Activated CD4-positive, alpha-beta T cell treated with anti-CD3 and anti-CD28 coated beads for 24 hours (primary cell): Measurements from ENCODE around the gene FOLR2.
"Not testable (repeated sequence)": the region's sequence is repeated elsewhere in the genome, so short reads cannot be mapped to it uniquely, and the experiment has no call there.

Source experiments
- DNase-seq, 2 donors: peaks; one replicate each; pipeline ENCODE4 v3.0.0-alpha.2; 2020; ENCODE audit warnings: low read depth in 2 of 2

FOLR2 gene

DNA sequence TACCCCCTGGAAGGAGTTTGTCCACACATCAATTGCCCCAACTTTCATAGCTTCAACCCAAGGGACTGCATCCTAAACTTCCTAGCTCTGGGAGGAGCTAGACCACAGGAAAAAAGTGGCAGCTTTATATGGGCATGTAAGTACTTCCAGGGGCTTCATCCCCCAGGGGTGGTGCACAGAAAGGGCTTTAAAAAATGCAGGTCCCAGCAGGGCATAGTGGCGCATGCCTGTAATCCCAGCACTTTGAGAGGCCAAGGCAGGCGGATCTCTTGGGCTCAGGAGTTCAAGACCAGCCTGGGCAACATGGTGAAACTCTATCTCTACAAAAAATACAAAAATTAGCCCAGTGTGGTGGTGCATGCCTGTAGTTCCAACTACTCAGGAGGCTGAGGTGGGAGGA lies 9.8 kb upstream of the FOLR2 start:
- not testable (repeated sequence) for DNase-seq

DNA sequence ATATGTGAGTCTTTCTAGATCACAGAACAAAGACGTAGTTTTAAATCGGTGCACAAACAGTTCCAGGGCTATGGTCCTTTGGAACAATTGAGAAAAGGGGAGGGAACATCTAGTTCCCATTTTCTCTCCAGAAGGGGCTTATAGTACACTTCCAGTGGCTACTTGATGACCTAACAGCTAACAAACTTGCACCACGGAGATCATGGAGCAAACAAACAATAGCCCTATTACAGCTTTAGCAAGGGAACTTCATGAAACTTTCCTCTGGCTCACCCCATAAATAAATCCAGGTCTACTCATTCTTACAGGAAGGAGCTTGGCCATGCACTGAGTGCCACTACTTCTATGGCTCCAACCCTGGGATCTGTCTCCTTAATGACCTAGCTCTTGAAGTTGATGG lies 8.3 kb upstream of the FOLR2 start:
- no peak for DNase-seq

DNA sequence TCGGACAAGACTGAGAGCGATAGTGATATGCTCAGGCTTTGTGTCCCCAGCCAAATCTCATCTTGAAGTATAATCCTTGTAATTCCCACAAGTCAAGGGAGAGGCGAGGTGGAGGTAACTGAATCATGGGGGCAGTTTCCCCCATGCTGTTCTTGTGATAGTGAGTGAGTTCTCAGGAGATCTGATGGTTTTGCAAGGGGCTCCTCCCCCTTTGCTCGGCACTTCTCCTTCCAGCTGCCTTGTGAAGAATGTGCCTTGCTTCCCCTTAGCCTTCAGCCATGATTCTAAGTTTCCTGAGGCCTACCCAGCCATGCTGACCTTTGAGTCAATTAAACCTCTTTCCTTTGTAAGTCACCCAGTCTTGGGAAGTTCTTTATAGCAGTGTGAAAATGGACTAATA lies 7.5 kb upstream of the FOLR2 start:
- no peak for DNase-seq

DNA sequence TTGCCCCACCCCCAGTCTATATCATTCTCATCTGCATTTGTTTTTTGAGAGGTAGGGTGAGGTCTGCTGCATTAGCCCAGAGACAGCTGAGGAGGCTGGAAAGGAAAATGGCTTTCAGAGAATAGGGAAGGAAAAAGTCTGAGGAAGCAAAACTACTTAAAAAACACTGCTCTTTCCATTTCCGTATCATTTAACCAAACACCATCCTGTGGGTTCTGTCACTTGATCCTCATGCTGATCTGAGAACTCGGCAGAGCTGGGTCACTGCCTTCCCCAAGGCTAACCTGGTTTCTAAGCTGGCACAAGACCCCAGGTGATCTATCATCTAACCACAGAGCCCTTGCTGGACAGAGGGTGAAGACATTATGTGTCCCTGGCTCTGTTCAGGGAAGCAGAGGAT lies 1.2 kb downstream of the FOLR2 start:
- no peak for DNase-seq

DNA sequence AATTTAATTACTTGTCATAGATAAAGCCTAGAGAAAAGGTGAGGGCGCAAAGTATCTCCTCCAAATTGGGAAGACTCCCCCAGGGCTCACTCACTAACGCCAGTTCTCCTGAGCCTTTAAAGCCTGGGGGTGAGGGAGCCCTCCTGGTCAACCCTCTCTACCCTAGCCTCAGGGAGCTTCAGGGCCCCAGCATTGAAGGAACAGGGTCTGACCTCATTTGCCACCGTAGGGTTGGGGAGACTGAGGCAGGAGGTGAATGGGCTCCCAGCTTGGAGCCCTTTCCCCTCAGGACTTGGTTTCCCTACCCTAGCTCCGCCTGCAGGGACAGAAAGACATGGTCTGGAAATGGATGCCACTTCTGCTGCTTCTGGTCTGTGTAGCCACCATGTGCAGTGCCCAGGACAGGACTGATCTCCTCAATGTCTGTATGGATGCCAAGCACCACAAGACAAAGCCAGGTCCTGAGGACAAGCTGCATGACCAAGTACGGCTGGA lies 1.7 kb downstream of the FOLR2 start:
- DNase-seq = no peak

DNA sequence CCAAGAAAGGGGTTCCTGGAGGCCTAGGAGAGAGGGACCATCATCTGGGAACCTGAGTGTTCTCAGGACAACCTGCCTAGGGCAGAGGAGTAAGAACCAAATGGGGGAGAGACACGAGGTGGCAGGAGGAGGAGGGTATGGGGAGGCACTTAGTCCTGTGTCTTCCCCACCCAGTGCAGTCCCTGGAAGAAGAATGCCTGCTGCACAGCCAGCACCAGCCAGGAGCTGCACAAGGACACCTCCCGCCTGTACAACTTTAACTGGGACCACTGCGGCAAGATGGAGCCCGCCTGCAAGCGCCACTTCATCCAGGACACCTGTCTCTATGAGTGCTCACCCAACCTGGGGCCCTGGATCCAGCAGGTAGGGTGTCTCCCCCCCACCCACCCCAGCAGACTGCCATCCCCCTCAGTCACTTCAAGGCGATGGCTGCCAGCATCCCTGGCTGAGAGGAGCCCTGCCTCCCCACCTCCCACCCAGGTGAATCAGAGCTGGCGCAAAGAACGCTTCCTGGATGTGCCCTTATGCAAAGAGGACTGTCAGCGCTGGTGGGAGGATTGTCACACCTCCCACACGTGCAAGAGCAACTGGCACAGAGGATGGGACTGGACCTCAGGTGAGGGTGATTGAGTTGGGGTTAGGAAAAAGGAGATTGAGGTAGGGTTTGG lies 4.2 kb downstream of the FOLR2 start:
- DNase-seq = no peak

DNA sequence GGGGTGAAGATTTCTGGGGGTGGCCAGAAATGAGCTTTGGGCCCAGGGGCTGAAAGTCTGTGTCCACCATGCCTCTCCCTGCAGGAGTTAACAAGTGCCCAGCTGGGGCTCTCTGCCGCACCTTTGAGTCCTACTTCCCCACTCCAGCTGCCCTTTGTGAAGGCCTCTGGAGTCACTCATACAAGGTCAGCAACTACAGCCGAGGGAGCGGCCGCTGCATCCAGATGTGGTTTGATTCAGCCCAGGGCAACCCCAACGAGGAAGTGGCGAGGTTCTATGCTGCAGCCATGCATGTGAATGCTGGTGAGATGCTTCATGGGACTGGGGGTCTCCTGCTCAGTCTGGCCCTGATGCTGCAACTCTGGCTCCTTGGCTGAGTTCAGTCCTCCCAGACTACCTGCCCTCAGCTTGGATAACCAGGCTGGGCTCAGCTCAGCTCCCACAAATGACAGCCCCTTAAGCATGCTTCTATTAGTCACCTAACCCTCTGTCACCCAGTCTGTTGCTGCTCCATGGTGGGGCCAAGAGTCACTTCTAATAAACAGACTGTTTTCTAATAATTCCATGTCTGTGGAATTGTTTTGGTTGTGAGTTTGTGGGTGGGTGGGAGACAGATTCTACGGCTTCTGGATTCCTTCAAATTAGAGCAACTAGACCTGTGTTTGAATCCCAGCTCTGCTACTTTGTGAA lies 4.9 kb downstream of the FOLR2 start:
- no peak for DNase-seq

DNA sequence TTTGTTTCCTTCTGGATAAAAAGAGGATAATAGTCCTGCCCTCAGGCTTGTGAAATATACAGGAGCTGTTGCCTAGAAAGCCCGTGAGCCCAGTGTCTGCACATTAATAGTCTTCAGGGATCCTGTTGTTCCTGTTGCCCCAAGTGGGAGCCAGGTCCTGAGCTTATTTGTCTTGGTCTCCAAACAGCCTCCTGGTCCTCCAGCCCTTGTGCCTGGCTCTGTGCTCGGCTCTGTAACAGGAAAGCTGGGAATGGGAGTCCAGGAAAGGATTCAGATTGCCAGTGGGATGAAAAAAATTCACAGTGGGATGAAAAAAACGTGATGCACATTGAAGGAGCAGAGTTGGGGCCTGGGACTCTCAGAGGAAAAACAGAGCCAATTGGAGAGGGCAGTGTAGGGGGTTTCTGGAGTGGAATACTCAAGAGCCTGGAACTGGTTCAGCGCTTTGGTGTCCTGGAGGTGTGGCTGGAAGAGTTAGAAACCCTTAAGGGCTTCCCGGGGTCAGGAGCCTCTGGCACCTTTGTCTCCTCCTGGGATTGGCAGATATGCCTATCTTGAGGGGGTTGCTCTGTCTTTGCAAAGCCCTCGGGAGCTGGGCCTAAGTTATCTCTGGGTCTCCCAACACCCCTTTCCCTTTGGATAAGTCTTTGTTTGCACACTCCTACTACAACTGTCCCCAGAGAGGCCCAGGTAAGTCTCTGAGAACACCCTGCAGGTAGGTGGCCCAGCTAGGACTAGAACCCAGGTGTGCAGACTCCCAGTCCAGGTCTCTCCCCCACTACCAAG lies 5.7 kb downstream of the FOLR2 start:
- DNase-seq = no peak

DNA sequence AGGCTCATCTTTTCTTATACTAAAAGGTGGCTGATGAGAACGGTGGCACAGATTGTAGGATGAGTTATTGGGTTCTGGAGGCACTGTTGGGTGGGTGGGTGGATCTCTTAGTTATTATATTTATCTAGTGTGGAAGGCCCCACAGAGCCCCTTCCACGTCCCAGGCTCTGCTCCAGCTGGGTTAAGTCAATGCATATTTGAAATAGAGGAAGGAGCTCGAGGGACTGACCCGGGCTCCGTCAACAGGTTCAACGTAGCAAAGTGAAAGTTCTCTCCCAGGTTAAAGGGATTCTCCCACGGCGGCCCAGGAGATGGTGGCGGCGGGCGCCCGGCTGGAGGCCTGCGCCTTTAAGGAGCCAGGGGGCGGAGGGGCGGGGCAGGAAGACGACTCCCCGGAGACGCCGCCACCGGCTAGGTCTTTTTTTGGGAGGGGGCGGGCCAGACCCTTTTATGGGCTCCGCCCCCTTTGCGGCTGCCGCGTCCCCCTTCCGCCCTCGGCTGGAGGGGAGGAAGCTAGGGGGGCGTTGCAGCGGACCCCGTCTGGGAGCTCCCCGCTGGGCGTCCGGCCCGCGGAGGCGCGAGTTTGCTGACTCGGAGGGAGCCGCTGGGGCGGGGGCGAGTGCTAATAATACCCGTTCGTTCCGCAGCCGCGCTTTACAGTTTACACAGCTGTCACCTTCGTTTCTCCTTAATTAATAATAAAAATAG lies 6.5 kb downstream of the FOLR2 start:
- DNase-seq = peak; percentile 91 to 92

DNA sequence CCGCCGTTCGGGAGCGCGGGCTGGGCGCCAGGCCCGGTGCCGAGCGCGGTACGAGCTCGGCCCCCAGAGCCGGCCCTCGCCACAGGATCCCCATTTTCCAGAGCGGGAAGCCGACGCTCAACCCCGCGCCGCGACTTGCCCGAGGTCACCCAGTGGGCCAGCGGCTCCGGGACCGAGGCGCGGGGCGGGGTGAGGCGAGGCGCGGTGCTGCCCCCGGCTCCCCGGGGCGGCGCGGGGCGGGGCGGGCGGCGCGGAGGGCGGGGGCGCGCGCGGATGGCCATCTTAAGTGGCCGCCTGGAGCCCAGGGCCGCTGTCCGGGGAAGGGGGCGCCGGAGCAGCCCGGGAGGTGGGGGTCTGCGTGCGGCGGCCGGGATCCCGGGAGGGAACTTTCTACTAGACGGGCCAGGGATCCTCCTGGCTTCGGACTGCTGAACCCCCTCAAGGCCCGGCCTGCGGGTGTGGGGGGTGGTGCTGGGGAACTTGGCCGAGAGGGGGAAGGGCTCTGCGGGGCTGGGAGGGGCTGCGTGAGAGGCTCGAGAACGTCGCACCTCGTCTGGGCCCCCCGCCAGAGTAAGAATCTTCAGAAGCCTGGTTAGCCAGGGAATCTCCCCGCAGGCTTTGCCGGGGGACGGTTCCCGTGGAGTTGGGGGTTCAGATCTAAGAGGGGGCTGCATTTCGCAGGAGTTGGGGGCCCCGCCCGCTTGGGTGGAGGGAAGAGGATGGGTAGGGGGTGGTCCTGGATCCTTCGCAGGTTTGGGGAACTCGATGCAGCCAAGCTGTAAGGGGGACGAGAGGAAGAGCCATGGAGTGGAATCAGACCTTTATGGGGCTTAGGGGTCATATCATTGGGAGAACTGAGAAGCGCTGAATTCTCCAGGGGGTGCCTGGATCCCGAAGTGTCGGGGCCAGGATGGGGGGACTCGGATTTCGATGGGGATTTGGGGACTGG lies 7.3 kb downstream of the FOLR2 start:
- peak in 1 of 2 donors; percentile 50 for DNase-seq

DNA sequence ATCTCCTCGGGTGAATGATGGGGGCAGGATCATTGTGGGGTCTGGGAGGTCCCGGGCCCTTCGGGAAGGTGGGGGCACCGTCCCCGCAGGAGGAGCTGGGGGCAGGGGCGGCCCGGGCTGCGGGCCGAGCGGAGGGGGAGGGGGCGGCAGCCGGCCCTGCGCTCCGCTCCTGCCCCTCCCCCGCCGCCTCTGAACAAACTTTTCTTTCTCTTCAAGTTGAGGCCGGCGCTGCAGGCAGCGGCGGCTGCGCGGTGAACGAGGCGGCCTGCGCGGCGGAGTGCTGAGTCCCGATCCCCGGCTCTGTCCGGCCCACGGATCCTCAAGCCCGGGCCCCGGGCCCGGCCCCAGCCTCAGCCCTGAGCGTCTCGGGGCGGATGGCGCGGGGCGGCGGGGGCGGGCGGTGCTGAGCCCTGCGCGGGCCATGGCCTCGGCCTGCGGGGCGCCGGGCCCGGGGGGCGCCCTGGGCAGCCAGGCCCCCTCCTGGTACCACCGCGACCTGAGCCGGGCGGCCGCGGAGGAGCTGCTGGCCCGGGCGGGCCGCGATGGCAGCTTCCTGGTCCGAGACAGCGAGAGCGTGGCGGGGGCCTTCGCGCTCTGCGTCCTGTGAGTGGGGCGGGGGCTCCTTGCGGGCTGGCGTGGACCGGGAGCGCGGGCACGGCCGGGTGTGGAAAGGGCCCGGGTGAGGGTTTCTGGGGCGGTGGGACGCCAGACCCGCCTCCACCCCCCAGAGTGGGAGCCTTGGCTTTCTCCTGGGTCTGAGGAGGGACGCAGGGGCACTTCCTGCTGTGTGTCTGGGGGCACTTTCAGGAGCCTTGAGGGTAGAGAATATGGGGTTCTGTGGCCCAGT lies 8.2 kb downstream of the FOLR2 start, which contains the start of gene INPPL1:
TSS of gene INPPL1 (plus strand) at position 204 of the 847 bp plus-strand sequence. CDS start at position 422, 218 bp downstream.
- DNase-seq = no peak

DNA sequence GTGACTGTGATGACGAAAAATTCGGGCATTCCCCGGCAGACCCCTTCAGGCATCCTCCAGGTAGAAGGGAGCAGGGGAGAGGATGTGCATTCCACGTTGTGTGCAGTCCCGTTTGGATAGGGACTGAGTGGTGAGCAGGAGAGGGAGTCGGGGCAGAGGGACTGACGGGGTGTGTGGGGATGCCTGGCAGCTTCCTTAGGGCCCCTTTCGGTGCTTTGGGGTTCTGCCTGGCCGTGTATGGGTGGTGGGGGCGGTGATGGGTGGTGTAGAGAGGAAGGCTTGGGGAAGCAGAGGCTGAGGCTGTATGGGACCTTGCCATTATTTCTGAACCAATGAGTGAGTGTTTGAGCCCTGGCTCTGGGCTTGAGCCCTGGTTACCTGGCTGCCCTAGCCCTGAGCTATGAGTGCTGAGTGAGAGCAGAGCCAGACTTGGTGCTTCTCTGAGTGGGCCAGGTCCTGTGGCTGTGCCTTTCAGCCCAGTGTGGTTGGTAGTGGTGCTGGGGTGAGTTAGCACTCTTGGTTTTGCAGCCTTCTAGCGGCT lies 8.9 kb downstream of the FOLR2 start:
- no peak for DNase-seq

DNA sequence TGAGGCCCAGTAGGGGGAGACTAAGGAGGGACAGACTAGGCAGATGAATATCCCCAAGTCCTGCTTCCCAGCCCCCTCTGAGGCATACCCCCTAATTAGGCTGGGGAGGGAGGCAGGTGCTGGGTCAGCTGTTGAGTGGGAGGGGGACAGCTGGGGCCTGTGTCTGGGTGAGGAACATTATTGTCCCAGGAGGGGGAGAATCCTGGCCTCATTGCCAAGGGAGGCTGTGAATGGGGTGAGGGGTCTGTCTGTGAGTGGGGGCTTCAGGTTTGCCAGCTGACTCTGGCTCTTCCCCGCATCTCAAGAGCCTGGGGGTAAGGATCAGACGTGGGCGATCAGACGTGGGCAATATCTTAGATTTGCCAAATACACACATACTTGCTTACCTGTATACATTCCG lies 10.1 kb downstream of the FOLR2 start:
- DNase-seq = no peak

DNA sequence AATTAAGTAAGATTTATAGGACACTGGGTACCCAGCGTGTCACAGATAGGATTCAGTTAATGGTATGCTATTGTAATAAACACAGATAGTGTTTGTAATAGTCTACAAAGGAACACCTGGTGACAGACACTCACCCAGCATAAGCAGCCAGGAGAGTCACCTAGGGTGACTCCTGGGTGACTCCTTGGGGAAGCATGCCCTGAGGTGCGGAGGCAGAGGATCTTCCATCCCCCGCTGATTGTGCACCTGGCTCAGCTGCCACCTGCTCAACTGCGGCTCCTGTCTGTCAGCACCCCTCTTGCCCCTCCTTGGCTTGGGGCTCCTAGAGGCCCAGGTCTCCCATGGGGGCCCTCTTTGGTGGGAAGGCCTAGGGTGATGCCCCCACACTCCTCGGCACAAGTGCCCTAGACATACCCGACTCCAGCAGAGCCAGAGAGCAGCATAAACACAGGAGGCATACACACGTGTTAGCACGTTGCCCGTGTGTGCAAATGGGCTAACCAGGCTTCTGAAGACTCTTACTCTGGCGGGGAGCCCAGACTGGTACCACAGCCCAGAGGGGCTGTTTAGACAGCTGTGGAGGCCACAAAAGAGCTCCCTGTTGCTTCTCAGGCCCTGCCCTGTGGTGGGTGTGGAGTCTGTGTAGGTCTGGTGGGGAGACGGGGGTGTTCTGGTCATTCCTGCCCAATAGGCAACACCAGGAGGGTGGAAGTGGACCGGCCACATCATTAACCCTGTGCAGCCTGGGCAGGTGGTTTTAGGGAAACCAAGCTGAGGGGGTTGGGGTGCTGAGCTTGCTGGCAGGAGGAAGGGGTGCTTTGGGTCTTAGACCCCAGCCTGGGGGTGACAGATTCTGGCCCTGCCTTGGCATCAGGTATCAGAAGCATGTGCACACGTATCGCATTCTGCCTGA lies 11.0 kb downstream of the FOLR2 start:
- no peak for DNase-seq

DNA sequence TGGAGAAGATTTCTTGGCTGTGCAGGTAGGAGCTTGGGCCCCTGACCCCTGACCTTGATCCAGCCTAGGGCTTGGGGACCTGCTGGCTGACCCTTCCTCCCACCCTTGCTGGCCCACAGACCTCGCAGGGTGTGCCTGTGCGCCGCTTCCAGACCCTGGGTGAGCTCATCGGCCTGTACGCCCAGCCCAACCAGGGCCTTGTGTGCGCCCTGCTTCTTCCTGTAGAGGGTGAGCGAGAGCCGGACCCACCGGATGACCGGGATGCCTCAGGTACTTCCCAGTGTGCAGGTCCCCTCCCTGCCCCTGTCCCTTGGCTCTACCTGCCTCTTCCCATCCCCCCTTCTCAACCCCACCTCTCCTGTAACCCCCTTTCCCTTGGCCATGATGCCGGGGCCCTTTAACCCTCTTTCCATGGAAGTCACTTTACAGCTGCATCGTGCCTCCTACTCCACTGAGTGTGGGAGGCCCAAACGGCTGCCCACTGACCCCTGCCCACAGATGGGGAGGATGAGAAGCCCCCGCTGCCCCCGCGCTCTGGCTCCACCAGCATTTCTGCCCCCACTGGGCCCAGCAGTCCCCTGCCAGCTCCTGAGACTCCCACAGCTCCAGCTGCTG lies 11.7 kb downstream of the FOLR2 start:
- DNase-seq = no peak

DNA sequence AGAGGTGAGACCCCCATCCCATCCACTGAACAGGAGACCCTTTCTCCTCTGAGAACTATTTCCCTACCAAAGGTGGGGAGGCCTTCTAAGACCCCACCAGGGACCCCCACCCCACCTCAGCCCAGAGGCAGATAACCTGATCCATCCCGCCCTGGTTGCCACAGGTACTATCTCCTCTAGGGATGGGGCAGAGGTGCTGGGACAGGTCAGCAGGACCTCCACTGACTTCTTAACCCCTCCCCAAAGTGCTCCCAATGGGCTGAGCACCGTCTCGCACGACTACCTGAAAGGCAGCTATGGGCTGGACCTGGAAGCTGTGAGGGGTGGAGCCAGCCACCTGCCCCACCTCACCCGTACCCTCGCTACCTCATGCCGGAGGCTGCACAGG lies 12.2 kb downstream of the FOLR2 start:
- no peak for DNase-seq

DNA sequence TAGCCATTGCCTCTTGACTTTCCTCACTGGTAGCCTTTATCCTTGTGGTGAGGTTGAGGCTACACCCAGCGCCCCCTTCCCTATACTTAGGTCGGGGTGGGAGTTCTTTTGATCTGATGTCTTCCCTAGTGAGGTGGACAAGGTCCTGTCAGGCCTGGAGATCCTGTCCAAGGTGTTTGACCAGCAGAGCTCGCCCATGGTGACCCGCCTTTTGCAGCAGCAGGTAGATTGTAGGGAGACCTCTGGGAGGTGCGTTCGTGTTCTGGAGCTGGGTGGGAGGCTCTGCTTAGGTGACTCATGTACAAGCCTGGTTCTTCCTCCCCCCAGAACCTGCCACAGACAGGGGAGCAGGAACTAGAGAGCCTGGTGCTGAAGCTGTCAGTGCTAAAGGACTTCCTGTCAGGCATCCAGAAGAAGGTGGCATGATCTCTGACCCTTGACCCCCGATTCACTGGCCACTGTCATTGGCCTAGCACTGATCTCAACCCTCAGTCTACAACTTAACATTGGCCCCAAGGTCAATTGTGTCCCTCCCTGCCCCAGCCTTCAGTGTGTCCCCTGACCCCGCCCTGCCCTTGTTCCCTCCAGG lies 12.8 kb downstream of the FOLR2 start:
- no peak for DNase-seq
